ENCODE data around the gene PROCA1. TPM values are rescaled to one million over a fixed set of nuclear protein-coding genes. Genes with fewer than 3 reads are reported as not detected.
"Not testable (repeated sequence)": the region's sequence is repeated elsewhere in the genome, so short reads cannot be mapped to it uniquely, and the experiment has no call there.

PROCA1 gene
- total RNA-seq, 2 donors from 2014 or later: 0.94 to 1.4 TPM

GRCh38 chr17:28723159-28723835, 11.6 kb upstream of the PROCA1 start:
- no peak overlapping the region for H3K27ac ChIP-seq
- TF ChIP-seq, protein P1, sequence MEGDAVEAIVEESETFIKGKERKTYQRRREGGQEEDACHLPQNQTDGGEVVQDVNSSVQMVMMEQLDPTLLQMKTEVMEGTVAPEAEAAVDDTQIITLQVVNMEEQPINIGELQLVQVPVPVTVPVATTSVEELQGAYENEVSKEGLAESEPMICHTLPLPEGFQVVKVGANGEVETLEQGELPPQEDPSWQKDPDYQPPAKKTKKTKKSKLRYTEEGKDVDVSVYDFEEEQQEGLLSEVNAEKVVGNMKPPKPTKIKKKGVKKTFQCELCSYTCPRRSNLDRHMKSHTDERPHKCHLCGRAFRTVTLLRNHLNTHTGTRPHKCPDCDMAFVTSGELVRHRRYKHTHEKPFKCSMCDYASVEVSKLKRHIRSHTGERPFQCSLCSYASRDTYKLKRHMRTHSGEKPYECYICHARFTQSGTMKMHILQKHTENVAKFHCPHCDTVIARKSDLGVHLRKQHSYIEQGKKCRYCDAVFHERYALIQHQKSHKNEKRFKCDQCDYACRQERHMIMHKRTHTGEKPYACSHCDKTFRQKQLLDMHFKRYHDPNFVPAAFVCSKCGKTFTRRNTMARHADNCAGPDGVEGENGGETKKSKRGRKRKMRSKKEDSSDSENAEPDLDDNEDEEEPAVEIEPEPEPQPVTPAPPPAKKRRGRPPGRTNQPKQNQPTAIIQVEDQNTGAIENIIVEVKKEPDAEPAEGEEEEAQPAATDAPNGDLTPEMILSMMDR (IDR thresholded peaks at IDR 0.05): no peak
- no peak for DNase-seq (ENCODE audit: low spot score)
- H3K36me3 ChIP-seq: peaks cover 40% of the 10 kb centered on the region
- H3K27me3 ChIP-seq: no peaks in the 10 kb centered on the region
- no peaks in the 10 kb centered on the region for H3K9me3 ChIP-seq
- peaks cover 0 to 59% of the 10 kb centered on the region in 2 donors for H3K4me1 ChIP-seq
- H3K4me3 ChIP-seq: no peak overlapping the region

GRCh38 chr17:28722417-28723158, 10.9 kb upstream of the PROCA1 start:
- no peak for DNase-seq (ENCODE audit: low spot score)
- TF ChIP-seq, protein P1 (IDR thresholded peaks at IDR 0.05): no peak
- Histone ChIP-seq H3K27ac (no peak overlapping the region), H3K9me3 (no peaks in the 10 kb centered on the region), H3K4me1 (peaks cover 0 to 62% of the 10 kb centered on the region in 2 donors), H3K27me3 (no peaks in the 10 kb centered on the region), H3K4me3 (no peak overlapping the region), H3K36me3 (peaks cover 40% of the 10 kb centered on the region)

DNA sequence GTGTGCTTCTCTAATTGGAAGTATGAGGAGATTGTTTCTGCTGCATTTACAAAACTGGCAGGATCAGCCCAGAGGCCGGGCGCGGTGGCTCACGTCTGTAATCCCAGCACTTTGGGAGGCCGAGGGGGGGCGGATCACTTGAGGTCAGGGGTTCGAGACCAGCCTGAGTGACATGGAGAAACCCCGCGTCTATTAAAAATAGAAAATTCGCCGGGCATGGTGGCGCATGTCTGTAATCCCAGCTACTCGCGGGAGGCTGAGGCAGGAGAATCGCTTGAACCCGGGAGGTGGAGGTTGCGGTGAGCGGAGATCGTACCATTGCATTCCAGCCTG, 9.3 kb upstream of the PROCA1 start:
- Histone ChIP-seq H3K4me1 (peaks cover 0 to 62% of the 10 kb centered on the region in 2 donors), H3K36me3 (peaks cover 40% of the 10 kb centered on the region), H3K27ac (peak overlapping the region in 1 of 2 donors; percentile 91), H3K4me3 (peak overlapping the region; percentile 86 to 88)
- not testable (repeated sequence) for H3K9me3 ChIP-seq; H3K27me3 ChIP-seq; DNase-seq (ENCODE audit: low spot score)

- peaks cover 0 to 57% of the 10 kb centered on the region in 2 donors for H3K4me1 ChIP-seq
- peaks cover 42% of the 10 kb centered on the region for H3K36me3 ChIP-seq
- no peaks in the 10 kb centered on the region for H3K9me3 ChIP-seq
- peak overlapping the region; percentile 86 to 88 for H3K4me3 ChIP-seq
- H3K27me3 ChIP-seq: no peaks in the 10 kb centered on the region
- TF ChIP-seq, protein P1 (IDR thresholded peaks at IDR 0.05): no peak
- peak overlapping the region; percentile 91 to 92 for H3K27ac ChIP-seq
- no peak for DNase-seq (ENCODE audit: low spot score)
Measured at GRCh38 chr17:28720247-28720996, 8.7 kb upstream of the PROCA1 start.

DNA sequence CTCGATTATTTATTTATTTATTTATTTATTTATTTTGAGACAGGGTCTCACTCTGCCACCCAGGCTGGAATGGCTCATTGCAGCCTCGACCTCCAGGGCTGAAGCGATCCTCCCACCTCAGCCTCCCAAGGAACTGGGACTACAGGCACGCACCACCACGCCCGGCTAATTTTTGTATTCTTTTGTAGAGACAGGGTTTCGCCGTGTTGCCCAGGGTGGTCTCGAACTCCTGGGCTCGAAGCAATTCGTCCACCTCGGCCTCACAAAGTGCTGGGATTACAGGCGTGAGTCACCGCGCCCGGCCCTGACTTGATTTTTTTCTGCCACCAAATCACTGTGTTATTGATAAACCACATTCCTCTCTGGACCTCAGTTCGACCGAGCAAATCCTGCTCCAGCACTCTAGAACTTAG, 7.3 kb upstream of the PROCA1 start:
- peak overlapping the region; percentile 91 to 92 for H3K27ac ChIP-seq
- no peaks in the 10 kb centered on the region for H3K27me3 ChIP-seq
- TF ChIP-seq, protein P1 (IDR thresholded peaks at IDR 0.05): no peak
- H3K9me3 ChIP-seq: no peaks in the 10 kb centered on the region
- peaks cover 48% of the 10 kb centered on the region for H3K36me3 ChIP-seq
- peak overlapping the region; percentile 16 to 88 for H3K4me3 ChIP-seq
- H3K4me1 ChIP-seq: peaks cover 0 to 54% of the 10 kb centered on the region in 2 donors
- no peak for DNase-seq (ENCODE audit: low spot score)

Measured in right atrium auricular region (tissue), 2 donors.